CD4-positive, alpha-beta T cell treated with Interleukin-15 for 1 hour (primary cell): Measurements from ENCODE around the gene EP400.
"Not testable (repeated sequence)": the region's sequence is repeated elsewhere in the genome, so short reads cannot be mapped to it uniquely, and the experiment has no call there.

Experiments
- DNase-seq: peaks from one replicate; pipeline ENCODE4 v3.0.0-alpha.2; 2020

Gene EP400

DNA sequence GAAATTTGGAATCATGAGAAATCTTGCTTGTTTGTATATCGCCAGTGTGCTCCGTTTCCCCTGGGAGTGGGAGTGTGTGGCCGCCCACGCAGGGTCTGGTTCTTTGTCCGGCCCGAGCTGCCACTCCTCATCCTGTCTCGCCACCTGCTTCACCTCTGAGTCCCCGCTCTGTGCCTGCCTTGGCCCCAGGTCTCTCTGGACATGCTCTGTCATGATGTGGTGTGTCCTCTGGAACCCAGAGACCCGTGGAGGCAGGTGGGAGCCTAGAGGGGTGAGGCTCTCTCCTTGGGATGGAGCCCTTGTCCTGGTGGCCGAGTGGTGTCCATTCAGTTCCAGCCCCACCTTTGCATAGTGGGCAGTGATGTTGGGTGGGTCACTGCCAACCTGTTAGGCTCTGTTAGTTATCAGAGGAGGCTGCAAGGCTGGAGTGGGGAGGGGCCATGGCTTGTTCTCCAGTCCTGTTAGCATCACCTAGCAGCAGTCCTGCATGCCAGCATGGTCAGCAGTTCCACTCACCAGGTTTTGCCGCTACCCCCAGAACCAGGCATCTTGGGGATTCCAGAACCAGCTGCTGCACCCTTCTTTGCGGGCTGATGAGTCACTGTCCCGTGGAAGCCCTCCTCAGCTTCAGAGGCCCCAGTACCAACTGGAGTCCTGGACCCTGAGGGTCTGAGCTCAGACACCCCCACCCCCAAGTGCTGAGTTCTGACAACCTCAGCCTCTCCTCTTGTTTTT is 76.5 kb downstream of the EP400 start:
- no peak for DNase-seq

DNA sequence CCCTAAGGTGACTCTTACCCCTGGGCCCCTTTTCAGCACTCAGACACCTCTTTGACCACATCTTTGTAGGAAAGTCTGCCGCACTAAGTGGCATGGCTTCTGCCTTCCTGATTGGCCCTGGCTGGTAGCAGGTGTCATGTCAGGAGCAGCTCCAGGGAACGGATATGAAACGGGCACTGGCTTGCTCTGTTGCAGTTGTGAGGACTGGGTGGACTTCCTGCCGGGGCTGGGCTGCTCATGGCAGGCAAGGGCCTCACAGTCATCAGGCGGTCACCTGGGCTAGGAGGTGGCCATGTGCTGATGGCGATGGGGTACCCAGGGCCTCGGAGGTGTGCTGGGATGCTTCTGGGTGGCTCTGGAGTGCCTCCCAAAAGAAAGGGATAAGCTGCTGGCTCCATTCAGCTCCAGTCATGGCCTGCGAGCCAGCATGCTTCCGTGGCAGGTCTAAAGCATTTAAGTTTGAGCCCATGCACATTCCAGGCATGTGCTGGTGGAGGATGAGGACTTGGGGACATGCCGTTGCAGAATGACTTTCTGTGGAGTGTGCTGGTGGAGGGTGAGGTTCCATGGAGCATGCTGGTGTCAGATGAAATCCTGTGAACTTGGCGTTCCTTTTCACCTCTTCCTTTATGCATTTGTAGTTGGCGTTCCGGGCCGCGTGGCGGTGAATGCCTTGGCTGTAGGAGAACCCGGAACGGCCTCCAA is 77.2 kb downstream of the EP400 start:
- no peak for DNase-seq

DNA sequence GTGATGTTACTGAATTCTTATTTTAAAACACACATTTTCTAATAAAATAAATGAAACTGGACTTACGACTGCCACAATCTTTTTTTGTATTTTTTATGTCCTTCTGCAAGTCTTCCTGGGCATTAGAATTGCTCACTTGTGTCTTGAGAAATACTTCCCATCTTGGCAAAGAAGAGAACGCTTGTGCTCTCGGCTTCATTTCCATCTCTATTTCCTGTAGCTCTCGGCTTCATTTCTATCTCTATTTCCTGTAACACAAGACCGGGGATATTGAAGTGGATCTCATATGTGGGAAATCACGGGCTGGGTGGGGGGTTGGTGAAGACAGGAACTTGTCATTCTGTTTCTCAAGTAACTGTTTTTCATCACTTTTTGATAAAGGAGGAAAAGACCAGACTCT is 77.9 kb downstream of the EP400 start:
- no peak for DNase-seq

DNA sequence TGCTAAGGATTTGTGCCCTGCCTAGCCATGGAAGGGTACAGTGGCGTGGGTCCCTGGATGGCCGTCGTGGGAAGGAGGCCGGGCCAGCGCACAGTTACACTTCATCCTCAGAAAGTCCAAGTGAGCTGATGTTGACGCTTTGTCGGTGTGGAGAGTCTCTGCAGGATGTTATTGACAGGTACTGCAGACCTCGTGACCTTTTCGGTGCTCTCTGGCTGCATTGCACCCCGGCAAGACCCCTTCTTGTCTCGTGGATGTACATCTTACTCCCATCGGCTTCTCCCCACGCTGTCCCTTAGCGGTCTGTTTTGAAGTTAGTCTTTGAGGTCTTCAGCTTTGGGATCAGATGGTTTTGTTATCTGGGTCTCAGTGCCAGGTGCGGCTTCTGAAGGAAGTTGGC is 78.4 kb downstream of the EP400 start:
- DNase-seq: no peak

DNA sequence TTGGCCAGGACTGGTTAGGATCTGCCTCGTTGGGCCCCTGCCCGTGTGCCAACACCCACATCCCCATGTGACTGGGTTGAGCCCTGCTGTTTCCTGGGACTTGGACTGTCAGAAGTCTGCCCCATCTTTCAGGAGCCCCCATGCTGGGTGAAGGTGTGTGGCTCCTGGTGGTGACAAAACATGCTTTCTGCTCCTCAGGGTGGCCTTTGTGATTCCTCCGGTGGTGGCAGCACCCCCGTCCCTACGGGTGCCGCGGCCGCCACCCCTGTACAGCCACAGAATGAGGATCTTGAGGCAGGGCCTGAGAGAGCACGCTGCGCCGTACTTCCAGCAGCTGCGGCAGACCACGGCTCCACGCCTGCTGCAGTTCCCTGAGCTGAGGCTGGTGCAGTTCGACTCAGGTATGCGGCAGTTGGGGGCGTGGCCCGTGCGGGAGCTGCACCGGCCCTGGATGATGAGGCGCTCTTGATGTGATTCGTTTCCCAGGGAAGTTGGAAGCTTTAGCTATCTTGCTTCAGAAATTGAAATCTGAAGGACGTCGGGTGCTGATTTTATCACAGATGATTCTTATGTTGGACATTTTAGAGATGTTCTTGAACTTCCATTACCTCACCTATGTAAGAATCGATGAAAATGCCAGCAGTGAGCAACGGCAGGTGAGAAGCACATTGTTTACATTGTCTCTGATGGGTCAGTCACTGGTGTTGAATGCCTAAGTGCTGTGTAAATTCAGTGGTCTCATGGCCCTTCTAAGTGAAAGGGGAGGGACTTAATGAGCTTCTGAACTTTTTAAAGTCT is 80.0 kb downstream of the EP400 start:
- DNase-seq: no peak

DNA sequence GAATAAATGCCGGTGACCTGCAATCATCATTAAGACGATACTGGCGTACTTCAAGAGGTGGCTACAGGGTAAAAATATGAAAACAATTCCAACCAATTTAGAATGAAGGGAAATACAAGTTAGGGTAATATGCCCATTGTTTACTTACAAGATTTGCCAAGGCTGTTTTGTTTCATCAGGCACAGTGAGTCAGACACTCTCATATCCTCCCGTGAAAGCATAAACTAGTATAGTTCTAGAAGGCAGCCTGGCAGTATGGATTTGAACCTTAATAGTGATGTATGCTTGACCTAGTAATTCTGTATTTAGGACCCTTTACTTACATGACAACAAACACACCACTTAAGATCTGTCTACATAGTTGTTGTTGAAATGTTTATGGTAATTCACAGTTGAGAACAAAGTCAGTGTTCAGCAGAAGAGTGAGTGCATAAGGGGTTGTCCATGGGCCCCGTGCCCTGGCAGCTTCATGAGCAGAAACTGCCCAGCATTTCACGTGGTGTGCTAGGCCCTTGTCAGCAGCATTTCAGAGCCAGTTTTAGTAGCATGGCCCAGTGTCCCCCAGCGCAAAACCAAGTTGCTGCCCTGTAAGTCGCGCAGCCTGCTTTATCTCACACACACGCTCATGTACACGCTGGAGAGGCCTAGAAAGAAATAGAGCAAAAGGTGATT is 80.8 kb downstream of the EP400 start:
- DNase-seq: no peak

DNA sequence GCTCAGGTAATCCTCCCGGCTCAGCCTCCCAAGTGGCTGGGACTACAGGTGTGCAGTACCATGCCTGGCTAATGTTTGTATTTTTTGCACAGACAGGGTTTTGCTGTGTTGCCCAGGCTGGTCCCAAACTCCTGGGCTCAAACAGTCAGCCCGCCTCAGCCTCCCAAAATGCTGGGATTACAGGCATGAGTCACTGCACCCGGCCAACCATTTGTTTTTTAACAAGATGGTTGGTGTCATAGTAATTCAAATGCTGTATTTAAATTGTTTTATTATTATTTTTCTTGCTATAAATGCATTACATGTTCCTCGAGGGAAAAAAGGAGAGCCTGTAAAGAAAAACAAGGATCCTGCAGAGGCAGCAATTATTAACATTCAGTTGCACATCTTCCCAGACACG is 83.9 kb downstream of the EP400 start:
- DNase-seq: no peak

DNA sequence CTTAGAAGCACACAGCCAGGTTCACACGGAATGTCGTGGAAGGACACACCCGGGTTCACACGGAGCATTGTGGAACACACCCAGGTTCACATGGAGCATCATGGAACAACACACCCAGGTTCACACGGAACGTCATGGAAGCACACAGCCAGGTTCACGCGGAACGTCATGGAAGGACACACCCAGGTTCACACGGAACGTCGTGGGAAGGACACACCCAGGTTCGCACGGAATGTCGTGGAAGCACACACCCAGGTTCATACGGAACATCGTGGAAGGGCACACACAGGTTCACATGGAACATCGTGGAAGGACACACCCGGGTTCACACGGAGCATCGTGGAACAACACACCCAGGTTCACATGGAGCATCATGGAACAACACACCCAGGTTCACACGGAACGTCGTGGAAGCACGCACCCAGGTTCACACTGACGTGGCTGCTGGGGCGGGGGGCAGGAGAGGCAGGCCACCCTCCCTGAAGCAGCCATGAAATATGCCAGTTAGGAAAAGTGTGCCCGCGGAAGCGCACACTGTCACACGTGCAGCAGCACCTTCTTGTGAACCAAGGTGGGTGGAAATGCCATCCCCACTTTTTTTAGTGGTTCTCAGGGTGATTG is 86.4 kb downstream of the EP400 start:
- no peak for DNase-seq

DNA sequence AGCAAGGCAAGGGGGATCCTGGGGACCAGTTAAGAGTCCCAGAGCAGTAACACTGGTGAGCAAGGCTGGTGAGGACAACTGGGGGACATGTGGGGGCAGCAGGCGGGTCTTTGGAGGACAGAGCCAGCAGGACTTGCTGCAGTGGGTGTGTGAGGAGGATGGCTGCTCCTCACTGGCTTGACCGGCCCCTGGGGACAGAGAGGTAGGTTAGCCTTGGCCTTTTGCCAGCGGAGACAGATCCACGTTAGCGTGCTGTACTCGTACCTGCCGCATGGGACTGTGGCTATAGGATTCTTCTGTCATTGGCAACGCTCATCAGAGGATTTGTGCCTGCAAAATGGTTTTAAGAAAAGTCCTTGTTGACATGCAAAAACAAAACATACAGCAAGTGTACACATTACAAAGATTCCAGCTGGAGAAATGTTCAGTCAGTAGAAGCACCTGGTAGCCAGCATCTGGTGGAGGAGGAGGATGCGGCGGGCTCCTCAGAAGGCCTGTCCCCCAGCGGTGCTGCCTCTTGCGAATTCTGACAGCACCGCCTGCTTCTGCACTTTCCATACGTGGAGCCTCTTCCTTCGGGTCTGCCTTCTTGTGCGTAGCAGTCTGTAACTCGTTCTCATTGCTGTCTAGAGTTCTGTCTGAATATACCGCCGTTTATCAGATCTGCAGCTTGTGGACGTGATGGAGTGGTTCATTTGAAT is 91.3 kb downstream of the EP400 start:
- DNase-seq: no peak

DNA sequence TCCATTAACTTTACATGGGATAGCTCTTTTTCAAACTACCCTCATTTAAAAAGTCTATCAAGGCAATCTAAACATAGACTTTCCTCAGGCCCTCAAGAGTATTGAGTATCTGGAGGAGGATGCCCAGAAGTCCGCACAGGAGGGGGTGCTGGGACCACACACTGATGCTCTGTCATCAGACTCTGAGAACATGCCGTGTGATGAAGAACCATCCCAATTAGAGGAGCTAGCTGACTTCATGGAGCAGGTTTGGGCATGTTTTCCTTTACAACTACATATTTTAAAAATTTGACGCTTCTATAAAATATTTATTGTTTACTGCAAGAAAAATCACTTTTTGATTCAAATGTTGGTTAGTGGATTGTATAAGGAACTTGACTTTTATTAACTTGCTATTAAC is 93.5 kb downstream of the EP400 start:
- no peak for DNase-seq

DNA sequence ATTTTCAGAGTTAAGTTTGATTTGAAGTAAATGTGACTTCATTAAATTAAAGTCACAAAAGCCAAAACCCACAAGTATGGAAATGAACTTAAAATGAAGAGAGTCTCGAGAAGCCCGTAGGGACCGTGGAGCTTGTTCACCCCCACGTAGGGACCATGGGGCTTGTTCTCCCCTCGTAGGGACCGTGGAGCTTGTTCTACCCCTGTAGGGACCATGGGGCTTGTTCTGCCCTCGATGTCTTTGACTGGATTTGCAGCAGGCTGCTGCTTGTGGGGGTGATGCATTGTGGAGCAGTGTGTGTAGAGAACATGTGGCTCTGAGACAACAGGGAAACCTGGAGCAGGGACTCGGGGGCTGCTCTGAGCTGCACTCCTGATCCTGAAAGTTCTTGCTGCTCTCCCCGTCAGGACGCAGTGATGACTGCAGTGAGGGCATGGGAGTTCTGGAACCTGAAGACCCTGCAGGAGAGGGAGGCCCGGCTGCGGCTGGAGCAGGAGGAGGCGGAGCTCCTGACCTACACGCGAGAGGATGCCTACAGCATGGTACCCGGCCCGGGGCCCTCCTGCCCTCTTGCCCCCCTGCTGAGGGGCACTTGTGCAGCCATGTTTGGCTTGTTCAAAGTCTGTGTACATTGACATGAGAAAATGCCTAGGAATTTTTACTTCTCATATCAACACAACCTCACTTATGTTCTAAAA is 94.2 kb downstream of the EP400 start:
- DNase-seq: no peak

DNA sequence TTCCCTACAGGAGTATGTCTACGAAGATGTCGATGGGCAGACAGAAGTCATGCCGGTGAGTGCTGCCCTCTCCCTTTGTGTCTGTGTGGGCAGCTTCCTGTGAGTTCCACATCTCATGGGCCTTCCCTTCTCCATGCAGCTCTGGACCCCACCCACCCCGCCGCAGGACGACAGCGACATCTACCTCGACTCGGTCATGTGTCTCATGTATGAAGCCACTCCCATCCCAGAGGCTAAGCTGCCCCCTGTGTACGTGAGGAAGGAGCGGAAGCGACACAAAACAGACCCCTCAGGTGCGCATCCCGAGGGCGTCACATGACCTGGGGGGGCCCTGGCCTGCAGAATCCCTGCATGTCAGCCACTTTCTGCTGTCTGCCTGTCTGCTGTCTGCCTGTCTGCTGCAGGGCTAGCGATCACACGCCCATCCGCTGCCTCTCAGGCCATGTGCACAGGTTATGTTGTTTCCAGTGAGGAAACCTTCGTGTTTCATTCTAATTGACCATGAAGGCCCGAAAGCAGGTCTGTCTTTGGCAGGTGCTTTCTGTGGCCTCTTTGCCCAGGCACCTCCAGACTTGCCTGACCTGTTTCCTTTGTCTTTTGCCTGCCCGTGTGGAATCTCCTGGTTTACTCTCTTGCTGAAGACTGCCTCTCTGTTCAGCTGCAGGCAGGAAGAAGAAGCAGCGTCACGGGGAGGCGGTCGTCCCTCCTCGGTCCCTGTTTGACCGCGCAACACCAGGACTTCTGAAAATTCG is 95.1 kb downstream of the EP400 start:
- DNase-seq: no peak

DNA sequence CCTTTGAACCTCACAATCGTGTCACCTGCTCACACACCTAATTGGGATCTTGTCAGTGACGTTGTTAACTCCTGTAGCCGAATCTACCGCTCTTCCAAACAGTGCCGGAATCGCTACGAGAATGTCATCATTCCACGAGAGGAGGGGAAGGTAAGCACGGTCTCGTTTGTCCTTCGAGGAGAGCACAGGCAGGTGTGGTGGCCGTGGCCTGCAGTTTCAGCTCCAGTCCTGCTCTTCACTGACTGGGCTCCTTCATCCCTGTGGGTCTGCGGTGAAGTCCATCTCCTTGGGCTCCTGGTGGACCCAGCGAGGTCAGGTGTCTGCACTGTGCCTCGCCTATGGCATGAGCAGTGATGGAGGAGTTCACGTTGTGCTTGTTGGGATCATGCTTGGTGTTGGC is 96.0 kb downstream of the EP400 start:
- no peak for DNase-seq

DNA sequence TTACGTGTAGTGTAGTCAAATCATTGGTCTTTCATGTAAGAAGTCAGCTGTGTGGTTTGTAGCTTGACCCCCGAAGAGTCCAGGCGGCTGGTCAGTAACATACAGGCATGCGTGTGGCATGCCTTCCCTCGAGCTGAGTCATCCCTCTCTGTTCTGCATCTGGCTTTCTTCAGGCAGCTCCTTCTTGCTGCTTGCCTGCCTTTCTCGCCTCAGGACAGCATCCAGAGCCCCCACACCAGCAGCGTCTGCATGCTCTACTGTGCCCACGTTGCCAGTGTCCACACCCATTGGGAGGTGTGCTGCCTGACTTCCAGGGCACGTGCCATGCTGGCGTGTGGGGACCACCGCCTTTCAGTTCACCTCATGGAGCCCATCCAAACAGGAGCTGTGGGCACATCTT is 96.8 kb downstream of the EP400 start:
- no peak for DNase-seq

DNA sequence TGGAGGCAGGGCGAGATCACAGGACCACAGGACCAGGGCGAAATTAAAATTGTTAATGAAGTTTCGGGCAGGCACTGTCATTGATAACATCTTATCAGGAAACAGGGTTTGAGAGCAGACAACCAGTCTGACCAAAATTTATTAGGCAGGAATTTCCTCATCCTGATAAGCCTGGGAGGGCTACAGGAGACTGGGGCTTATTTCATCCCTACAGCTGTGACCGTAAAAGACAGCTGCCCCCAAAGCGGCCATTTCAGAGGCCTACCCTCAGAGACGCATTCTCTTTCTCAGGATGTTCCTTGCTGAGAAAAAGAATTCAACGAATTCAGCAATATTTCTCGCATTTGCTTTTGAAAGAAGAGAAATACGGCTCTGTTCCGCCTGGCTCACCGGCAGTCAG is 97.9 kb downstream of the EP400 start:
- not testable (repeated sequence) for DNase-seq

DNA sequence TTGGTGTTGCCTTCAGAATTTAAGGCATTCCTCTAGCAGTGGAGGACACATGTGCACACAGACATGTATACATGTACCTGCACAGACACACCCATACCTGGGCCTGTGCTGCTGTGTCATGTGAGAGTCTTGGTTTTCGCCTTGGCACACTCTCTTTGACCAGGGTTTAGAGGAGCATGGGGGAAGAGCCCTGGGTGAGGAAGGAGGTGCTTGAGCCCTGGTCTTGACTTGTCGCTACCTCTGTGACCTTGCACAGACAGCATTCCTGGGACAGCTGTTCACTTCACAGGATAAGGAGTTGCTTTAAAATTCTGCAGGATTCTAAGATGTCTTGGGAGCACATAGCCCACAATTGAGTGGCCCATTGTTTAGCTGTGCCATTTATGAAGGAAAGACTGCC is 99.7 kb downstream of the EP400 start:
- no peak for DNase-seq

DNA sequence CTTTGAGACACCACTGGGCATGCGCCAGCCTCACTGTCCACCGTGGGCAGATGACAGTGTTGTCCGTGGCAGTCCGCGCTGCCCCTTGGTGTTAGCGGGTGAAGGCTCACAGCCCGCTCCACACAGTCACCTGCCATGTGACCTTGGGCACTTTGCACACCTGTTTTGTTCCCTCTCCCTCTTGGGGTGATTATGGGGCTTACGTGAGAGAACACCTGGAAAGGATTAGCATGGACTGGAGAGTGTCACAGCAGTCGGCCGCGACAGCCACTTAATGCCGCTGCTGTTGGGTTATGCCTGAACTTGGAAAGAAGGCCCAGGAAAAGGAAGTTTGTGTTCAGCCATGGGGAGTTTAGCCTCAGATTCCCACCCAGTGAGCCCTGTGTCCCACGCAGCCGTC is 100.1 kb downstream of the EP400 start:
- no peak for DNase-seq

DNA sequence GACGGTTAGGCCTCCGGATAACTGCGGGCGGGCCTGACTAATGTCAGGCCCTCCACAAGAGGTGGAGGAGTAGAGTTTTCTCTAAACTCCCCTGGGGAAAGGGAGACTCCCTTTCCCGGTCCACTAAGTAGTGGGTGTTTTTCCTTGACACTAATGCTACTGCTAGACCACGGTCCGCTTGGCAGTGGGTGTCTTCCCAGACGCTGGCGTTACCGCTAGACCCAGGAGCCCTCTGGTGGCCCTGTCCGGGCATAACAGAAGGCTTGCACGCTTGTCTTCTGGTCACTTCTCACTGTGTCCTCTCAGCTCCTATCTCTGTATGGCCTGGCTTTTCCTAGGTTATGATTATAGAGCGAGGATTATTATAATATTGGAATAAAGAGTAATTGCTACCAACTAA is 102.0 kb downstream of the EP400 start:
- not testable (repeated sequence) for DNase-seq

DNA sequence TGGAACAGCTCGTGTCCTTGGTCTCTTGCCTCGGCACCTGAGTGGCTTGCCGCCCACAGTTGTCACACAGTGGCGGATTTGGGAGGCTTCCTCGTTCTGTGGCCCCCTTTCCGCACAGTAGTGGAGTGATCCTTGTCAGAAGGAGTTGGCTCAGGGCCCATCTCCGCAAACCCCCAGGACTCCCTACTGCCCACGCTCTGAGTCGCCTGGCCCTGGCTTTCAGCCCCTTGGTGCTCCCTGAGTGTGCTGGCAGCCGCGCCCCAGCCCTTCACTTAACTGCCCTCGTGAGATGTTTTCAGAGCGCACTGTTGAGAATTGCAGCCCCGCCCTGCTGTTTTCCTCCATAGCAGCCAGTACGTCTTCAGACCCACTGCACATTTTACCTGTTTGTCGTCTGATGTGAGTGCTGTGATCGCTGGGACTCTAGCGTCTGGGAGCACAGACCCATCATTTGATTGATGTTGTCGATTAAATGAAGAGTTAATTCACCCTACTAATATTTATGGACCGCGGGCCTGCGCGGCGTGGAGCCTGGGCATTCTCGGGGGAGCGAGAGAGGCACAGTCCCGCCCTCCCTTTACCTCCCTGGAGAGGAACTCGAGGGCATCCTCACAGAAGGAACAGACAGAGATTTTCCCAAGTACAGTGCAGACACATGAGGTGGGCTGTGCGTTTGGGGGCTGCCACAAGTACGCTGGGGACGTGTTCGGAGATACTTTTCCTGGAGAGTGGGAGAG is 102.6 kb downstream of the EP400 start:
- no peak for DNase-seq
